Retina (tissue), 1 donor: ENCODE data around the gene LACTBL1.
"Not testable (repeated sequence)": the region's sequence is repeated elsewhere in the genome, so short reads cannot be mapped to it uniquely, and the experiment has no call there.

ENCODE experiments used
- DNase-seq: peaks from one replicate; pipeline ENCODE4 v3.0.0-alpha.2; 2016

LACTBL1 gene

GRCh38 chr1:22972760-22973159 lies at the start of gene LACTBL1:
TSS of gene LACTBL1 (minus strand) at chr1:22972866. CDS start at chr1:22972316, 550 bp downstream.
- peak; percentile 29 for DNase-seq

- DNase-seq = no peak
Observed at GRCh38 chr1:23021834-23022233, 49.2 kb upstream of the LACTBL1 start.

- peak; percentile 52 for DNase-seq
Observed at GRCh38 chr1:23020706-23021405, 48.2 kb upstream of the LACTBL1 start.

GRCh38 chr1:23019863-23020625 lies 47.4 kb upstream of the LACTBL1 start:
- peak; percentile 90 for DNase-seq

GRCh38 chr1:23019094-23019862 lies 46.6 kb upstream of the LACTBL1 start, which contains the start of gene KDM1A:
TSS of gene KDM1A (plus strand) at chr1:23019468. CDS start at chr1:23019597, 129 bp downstream.
- DNase-seq = peak; percentile 98

- no peak for DNase-seq
Observed at GRCh38 chr1:23018661-23019093, 46.0 kb upstream of the LACTBL1 start.

GRCh38 chr1:23013657-23014056 lies 41.0 kb upstream of the LACTBL1 start:
- DNase-seq = peak; percentile 62

- DNase-seq = not testable (repeated sequence)
Observed at GRCh38 chr1:23010025-23010424, 37.4 kb upstream of the LACTBL1 start.

GRCh38 chr1:23008901-23009300 lies 36.2 kb upstream of the LACTBL1 start:
- DNase-seq = no peak

- DNase-seq = no peak
Observed at GRCh38 chr1:23007106-23007505, 34.4 kb upstream of the LACTBL1 start.

- DNase-seq = not testable (repeated sequence)
Observed at GRCh38 chr1:23004769-23005168, 32.1 kb upstream of the LACTBL1 start.

GRCh38 chr1:23004112-23004511 lies 31.4 kb upstream of the LACTBL1 start:
- no peak for DNase-seq

- DNase-seq = not testable (repeated sequence)
Observed at GRCh38 chr1:23002218-23002617, 29.6 kb upstream of the LACTBL1 start.

- not testable (repeated sequence) for DNase-seq
Observed at GRCh38 chr1:23000133-23000532, 27.5 kb upstream of the LACTBL1 start.

- not testable (repeated sequence) for DNase-seq
Observed at GRCh38 chr1:22997528-22997927, 24.9 kb upstream of the LACTBL1 start.

- DNase-seq = no peak
Observed at GRCh38 chr1:22995774-22996173, 23.1 kb upstream of the LACTBL1 start.

GRCh38 chr1:22993220-22993795 lies 20.6 kb upstream of the LACTBL1 start:
- not testable (repeated sequence) for DNase-seq

GRCh38 chr1:22992384-22992783 lies 19.7 kb upstream of the LACTBL1 start:
- DNase-seq = not testable (repeated sequence)

GRCh38 chr1:22983944-22984343 lies 11.3 kb upstream of the LACTBL1 start:
- DNase-seq = no peak

- not testable (repeated sequence) for DNase-seq
Observed at GRCh38 chr1:22980471-22980790, 7.8 kb upstream of the LACTBL1 start.

GRCh38 chr1:22978299-22978698 lies 5.6 kb upstream of the LACTBL1 start:
- DNase-seq = no peak

- peak; percentile 77 for DNase-seq
Observed at GRCh38 chr1:22976461-22977243, 4.0 kb upstream of the LACTBL1 start.
